ENCODE results near the gene PHLPP1.
A peak's percentile ranks its signal among the peaks of the same experiment; 100 is the strongest.

Gene PHLPP1

DNA sequence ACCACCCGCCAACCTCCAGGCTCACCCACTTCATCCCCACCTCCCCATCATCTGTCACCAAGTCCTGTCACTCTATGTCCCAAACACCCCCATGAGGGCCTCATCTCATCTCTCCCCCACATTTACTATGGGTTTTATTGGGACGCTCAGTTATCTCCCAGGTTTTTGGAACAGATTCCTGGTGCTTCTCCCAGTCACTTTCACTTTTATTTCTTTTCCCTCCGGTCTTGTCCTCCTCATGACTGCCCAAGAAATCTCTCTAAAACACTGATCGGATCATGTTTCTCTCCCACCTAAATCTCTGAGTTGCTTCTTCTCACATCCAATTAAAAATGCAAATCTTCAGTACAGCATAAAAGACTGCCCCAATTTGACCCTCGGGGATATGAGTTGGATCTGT, 273.1 kb downstream of the PHLPP1 start:
- TF ChIP-seq, protein P1, sequence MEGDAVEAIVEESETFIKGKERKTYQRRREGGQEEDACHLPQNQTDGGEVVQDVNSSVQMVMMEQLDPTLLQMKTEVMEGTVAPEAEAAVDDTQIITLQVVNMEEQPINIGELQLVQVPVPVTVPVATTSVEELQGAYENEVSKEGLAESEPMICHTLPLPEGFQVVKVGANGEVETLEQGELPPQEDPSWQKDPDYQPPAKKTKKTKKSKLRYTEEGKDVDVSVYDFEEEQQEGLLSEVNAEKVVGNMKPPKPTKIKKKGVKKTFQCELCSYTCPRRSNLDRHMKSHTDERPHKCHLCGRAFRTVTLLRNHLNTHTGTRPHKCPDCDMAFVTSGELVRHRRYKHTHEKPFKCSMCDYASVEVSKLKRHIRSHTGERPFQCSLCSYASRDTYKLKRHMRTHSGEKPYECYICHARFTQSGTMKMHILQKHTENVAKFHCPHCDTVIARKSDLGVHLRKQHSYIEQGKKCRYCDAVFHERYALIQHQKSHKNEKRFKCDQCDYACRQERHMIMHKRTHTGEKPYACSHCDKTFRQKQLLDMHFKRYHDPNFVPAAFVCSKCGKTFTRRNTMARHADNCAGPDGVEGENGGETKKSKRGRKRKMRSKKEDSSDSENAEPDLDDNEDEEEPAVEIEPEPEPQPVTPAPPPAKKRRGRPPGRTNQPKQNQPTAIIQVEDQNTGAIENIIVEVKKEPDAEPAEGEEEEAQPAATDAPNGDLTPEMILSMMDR (conservative IDR thresholded peaks at IDR 0.05; ENCODE audit: control insufficient read depth, insufficient read depth, low read depth, low read length) = no peak
- peak; percentile 14 for DNase-seq (ENCODE audit: low read depth)
- no peak overlapping the region for H3K4me3 ChIP-seq (ENCODE audit: control insufficient read depth, low read depth, low read length)

DNA sequence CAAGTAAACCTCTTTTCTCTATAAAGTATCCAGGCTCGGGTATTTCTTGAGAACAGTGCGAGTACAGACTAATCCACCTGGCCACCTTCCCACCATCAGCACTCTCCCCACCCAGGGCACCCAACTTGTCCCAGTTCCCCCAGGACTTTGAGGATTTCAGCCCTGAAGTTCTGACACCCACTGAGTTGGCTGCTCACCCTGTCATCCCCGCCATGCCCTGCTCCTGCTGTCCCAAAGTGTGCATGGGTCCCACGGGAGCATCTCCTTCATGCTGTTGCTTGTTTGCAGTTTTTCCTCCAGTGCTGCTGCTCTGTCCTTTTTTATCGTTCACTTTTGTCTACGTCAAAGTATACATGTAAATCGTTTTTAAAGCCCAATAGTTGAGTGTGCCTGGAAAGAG, 273.9 kb downstream of the PHLPP1 start:
- no peak for DNase-seq (ENCODE audit: low read depth)
- TF ChIP-seq, protein P1 (conservative IDR thresholded peaks at IDR 0.05; ENCODE audit: control insufficient read depth, insufficient read depth, low read depth, low read length) = no peak

DNA sequence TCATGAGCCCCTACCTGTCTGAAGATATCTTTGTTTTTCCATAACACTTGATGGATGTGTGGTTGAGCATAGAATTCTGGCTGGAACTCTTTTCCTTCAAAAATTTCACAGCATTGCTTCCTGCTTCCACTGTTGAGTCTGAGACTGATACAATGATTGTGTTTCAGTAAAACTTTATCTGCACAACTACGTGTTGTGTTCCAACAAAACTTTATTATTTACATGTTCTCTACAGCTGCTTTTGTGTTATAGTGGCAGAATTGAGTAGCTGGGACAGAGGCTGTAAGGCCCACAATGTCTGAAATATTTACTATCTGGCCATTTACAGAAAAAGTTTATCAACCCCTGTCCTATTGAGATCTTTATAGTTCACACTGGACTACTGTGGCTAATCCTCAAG, 275.3 kb downstream of the PHLPP1 start:
- DNase-seq (ENCODE audit: low read depth) = no peak
- no peak overlapping the region for H3K4me3 ChIP-seq (ENCODE audit: control insufficient read depth, low read depth, low read length)
- TF ChIP-seq, protein P1 (conservative IDR thresholded peaks at IDR 0.05; ENCODE audit: control insufficient read depth, insufficient read depth, low read depth, low read length) = no peak

More for the DNA sequence above, 273.9 kb downstream of the PHLPP1 start:
- H3K4me3 ChIP-seq (ENCODE audit: control insufficient read depth, low read depth, low read length) = no peak overlapping the region

GRCh38 chr18:62991389-62991788, 276.0 kb downstream of the PHLPP1 start:
- TF ChIP-seq, protein P1 (conservative IDR thresholded peaks at IDR 0.05; ENCODE audit: control insufficient read depth, insufficient read depth, low read depth, low read length) = no peak
- no peak overlapping the region for H3K4me3 ChIP-seq (ENCODE audit: control insufficient read depth, low read depth, low read length)
- DNase-seq (ENCODE audit: low read depth) = no peak

GRCh38 chr18:62991959-62992358, 276.6 kb downstream of the PHLPP1 start:
- DNase-seq (ENCODE audit: low read depth) = no peak
- TF ChIP-seq, protein P1 (conservative IDR thresholded peaks at IDR 0.05; ENCODE audit: control insufficient read depth, insufficient read depth, low read depth, low read length) = no peak
- H3K4me3 ChIP-seq (ENCODE audit: control insufficient read depth, low read depth, low read length) = no peak overlapping the region

- no peak overlapping the region for H3K4me3 ChIP-seq (ENCODE audit: control insufficient read depth, low read depth, low read length)
- no peak for DNase-seq (ENCODE audit: low read depth)
- TF ChIP-seq, protein P1 (conservative IDR thresholded peaks at IDR 0.05; ENCODE audit: control insufficient read depth, insufficient read depth, low read depth, low read length) = no peak
These were observed 277.6 kb downstream of the PHLPP1 start for GRCh38 chr18:62992877-62993365.

GRCh38 chr18:62996566-62996965, 281.2 kb downstream of the PHLPP1 start:
- H3K4me3 ChIP-seq (ENCODE audit: control insufficient read depth, low read depth, low read length) = no peak overlapping the region
- DNase-seq (ENCODE audit: low read depth) = no peak
- TF ChIP-seq, protein P1 (conservative IDR thresholded peaks at IDR 0.05; ENCODE audit: control insufficient read depth, insufficient read depth, low read depth, low read length) = no peak

Measured in fibroblast of mammary gland (primary cell).